ENCODE data around the gene ST7.

The ST7 gene

DNA sequence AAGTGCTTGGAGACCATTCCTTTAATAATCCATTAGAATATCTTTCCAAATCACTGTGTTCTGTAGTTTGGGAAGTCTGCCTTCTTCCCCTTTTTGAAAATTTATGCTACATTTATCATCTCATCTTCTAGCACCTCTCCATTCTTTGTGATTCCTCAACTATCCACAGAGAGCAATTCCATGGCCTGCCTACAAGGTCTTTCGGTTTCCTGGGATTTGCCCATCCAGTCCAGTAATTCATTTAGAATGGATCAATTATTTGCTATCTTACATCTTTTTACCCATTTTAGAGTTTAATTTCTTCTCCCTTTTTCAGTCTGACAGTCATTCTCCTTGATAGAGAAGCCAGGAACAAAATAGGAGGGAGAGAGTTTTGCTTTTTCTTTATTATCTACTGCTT lies 179.8 kb downstream of the ST7 start:
- Histone ChIP-seq H3K4me3 (no peak overlapping the region), H3K27ac (no peak overlapping the region)
- no peak for DNase-seq (ENCODE audit: low spot score)
- TF ChIP-seq, protein P1, sequence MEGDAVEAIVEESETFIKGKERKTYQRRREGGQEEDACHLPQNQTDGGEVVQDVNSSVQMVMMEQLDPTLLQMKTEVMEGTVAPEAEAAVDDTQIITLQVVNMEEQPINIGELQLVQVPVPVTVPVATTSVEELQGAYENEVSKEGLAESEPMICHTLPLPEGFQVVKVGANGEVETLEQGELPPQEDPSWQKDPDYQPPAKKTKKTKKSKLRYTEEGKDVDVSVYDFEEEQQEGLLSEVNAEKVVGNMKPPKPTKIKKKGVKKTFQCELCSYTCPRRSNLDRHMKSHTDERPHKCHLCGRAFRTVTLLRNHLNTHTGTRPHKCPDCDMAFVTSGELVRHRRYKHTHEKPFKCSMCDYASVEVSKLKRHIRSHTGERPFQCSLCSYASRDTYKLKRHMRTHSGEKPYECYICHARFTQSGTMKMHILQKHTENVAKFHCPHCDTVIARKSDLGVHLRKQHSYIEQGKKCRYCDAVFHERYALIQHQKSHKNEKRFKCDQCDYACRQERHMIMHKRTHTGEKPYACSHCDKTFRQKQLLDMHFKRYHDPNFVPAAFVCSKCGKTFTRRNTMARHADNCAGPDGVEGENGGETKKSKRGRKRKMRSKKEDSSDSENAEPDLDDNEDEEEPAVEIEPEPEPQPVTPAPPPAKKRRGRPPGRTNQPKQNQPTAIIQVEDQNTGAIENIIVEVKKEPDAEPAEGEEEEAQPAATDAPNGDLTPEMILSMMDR (IDR thresholded peaks at IDR 0.05) = no peak

DNA sequence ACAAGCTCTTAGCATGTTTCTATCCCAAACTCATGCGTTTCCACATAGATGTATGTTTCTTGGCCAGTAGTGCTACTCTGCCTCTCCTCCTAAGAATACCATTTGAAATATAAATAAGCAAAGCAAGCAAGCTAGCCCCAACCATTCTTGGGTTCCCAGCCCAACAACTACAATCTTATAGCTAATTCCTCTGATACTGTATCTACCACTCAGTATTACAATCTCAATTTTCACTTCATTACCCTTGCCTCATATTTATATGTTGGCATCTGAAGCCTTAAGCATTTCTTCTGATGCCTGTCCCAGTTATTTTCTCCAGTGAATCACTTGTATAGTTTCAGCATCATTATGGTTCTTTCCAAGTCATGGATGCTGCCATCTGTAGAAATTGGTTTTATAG lies 181.1 kb downstream of the ST7 start:
- TF ChIP-seq, protein P1 (IDR thresholded peaks at IDR 0.05) = no peak
- H3K27ac ChIP-seq = no peak overlapping the region
- no peak overlapping the region for H3K4me3 ChIP-seq
- DNase-seq (ENCODE audit: low spot score) = no peak

DNA sequence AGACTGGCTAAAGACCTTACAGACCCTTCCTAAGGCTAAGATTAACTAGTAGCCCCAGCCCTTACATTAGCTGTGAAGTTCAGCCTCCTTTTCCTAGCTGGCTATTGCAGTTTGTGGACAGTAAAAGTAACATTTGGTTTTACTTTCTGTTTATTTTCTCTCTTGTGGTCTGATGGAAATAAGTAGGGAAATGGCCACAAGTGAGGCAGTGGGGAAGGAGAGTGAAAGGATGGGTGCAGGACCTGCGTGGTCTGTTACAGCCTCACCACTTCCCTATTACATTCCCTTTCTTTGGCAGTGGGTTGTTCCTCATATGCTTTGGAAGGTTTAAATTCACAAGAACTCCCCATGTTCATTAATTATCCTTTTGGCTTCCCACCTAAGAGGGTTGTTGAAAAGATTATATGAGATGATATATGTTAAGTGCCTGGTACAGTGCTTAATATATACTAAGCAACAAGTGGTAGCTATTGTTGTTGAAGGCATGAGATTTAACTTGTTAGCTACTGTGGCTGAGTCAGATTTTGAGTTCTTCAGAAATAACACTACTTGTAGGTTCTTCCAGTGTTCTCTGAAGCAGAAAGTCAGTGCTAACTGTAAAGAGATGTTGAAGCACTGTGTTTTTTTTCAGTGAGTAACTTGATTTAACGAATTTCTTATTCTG lies 181.7 kb downstream of the ST7 start:
- DNase-seq (ENCODE audit: low spot score) = no peak
- TF ChIP-seq, protein P1 (IDR thresholded peaks at IDR 0.05) = no peak
- Histone ChIP-seq H3K27ac (no peak overlapping the region), H3K4me3 (no peak overlapping the region)

DNA sequence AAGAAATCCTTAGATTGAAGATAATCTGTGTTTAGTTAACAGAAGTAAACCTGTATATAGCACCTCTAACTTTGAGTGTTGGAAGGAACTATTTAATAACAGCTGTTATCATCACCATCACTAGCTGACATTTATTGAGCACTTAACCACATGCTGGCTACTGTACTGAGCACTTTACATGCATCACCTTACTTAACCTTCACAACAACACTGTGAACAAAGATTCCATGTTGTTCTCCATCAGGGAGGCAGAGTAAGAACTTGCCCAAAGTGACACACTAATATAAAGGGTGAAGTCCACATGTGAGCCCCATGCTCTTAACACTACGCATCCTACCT lies 182.2 kb downstream of the ST7 start:
- no peak overlapping the region for H3K27ac ChIP-seq
- DNase-seq (ENCODE audit: low spot score) = no peak
- TF ChIP-seq, protein P1 (IDR thresholded peaks at IDR 0.05) = no peak

DNA sequence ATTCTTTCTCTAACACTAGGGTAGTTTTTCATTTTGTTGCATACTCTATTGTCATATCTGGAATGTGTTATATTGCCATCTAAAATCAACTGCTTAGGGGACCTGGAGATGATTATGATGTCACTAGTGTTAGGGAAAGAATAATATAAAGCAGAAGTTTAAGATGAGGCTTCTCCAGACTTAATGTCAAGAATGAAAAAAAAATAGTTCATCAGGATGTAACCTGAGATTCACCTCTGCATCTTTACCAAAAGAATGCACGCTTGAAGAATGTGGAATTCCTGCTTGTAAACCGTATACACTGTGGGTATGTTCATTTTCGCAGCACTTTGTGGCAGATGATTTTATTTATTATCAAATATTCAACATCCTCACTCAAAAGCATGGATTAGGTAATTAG lies 184.6 kb downstream of the ST7 start:
- Histone ChIP-seq H3K4me3 (no peak overlapping the region), H3K27ac (no peak overlapping the region)
- no peak for DNase-seq (ENCODE audit: low spot score)
- TF ChIP-seq, protein P1 (IDR thresholded peaks at IDR 0.05) = no peak

More for the DNA sequence above, 182.2 kb downstream of the ST7 start:
- H3K4me3 ChIP-seq = no peak overlapping the region

DNA sequence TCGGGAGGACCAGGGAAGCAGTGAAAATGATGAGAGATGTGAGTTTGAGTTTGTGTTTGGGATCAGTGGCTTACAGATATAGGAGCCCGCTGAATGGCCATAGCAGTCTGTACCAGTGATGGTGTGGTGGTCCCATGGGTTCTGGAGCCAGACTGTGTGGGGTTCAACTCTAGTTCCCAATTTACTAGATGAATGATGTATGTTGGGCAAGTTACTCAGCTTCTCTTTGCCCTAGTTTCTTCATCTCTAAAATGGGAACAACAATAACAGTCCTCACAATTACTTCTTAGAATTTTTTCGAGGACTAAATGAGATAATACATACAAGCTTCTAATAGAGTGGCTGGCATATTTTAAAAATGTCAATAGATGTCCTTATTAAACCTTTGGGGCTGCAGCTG lies 185.2 kb downstream of the ST7 start:
- no peak for DNase-seq (ENCODE audit: low spot score)
- TF ChIP-seq, protein P1 (IDR thresholded peaks at IDR 0.05) = no peak
- no peak overlapping the region for H3K4me3 ChIP-seq
- no peak overlapping the region for H3K27ac ChIP-seq

DNA sequence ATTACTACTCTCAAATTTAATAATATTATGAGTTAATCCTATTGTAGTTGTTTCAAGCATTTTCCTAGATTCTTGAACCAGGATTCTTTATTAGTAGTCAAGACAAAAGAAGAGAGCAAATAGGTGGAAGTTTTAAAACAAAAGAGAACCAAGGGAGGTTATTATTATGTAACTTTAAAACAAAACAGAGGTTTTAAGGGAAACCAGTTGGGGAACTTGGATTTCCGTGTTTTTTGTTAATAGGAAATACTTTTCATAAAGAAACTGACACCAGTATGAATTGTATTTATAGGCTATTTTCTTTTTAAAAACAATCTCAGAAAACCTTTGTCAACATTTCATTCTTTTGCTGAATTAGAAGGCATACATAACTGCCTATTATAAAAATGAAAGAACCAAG lies 185.7 kb downstream of the ST7 start:
- Histone ChIP-seq H3K27ac (no peak overlapping the region), H3K4me3 (no peak overlapping the region)
- no peak for DNase-seq (ENCODE audit: low spot score)
- TF ChIP-seq, protein P1 (IDR thresholded peaks at IDR 0.05) = no peak
